Measurements from ENCODE around the gene NIPAL4. TPM values are rescaled to one million over a fixed set of nuclear protein-coding genes. Genes with fewer than 3 reads are reported as not detected.

NIPAL4 gene
- total RNA-seq, 1 experiment from 2014 or later: not detected

DNA sequence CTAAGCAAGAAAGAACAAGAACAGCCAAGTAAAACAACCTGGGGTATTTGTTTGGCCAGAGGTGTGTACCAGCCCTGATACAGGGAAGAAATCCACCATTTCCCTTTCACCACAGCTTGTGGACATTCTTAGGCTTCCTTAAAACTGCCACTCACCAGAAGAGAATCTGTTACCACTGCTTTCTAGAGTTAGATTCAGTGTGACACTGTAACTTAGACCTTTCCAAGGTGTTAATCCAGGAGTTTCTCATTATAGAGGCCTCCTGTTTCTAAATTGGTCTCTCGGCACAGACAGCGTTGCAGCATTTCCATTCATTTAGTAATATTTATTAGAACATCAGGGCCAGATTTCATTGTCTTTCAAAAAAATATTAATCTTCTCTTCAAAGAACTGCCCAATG, 55.0 kb downstream of the NIPAL4 start:
- ATAC-seq (no peak), DNase-seq (ENCODE audit: low read depth, low spot score) (no peak)
- no peaks in the 10 kb centered on the region; the same call in 1 of the 2 replicates for H3K4me1 ChIP-seq (ENCODE audit: control insufficient read depth, insufficient read depth, low read length)
- POLR2A ChIA-PET: no interaction called here
- H3K36me3 ChIP-seq (ENCODE audit: control insufficient read depth, insufficient read depth, low read length): no peaks in the 10 kb centered on the region
- CTCF ChIA-PET: no interaction called here
- no peaks in the 10 kb centered on the region for H3K27me3 ChIP-seq (ENCODE audit: control insufficient read depth, insufficient read depth, low read length)
- BruUV-seq (replicated peaks): no TSS peak
- intact Hi-C loops (cut with micrococcal nuclease; ENCODE audit: unreplicated experiment) (no loop called here), in situ Hi-C loops (cut with HindIII; ENCODE audit: low pct_unique_long_range_greater_than_20kb, low sequenced_read_pairs) (no loop called here)
- no peak for TF ChIP-seq CTCF (IDR thresholded peaks at IDR 0.05)
- no peak for TF ChIP-seq TCF7L2 (IDR thresholded peaks at IDR 0.05; ENCODE audit: low read depth, low read length)
- no peak for TF ChIP-seq SIN3A (IDR thresholded peaks at IDR 0.05; ENCODE audit: borderline replicate concordance, insufficient read depth, low read depth, low read length)
- no peaks in the 10 kb centered on the region for H3K9me3 ChIP-seq (ENCODE audit: control insufficient read depth, insufficient read depth, low read depth, low read length)
- no peak overlapping the region for H3K4me3 ChIP-seq (ENCODE audit: low read depth in 2 of 2, low read length in 2 of 2)
- H3K27ac ChIP-seq (ENCODE audit: low read length): no peak overlapping the region

GRCh38 chr5:157516006-157516405, 56.0 kb downstream of the NIPAL4 start:
- intact Hi-C loops (cut with micrococcal nuclease; ENCODE audit: unreplicated experiment): no loop called here
- in situ Hi-C loops (cut with HindIII; ENCODE audit: low pct_unique_long_range_greater_than_20kb, low sequenced_read_pairs): no loop called here

More at GRCh38 chr5:157516006-157516405, 56.0 kb downstream of the NIPAL4 start:
- no peak for ATAC-seq
- no peak for DNase-seq (ENCODE audit: low read depth, low spot score)
- BruUV-seq (replicated peaks): no TSS peak
- Histone ChIP-seq H3K4me3 (ENCODE audit: low read depth in 2 of 2, low read length in 2 of 2) (no peak overlapping the region), H3K9me3 (ENCODE audit: control insufficient read depth, insufficient read depth, low read depth, low read length) (no peaks in the 10 kb centered on the region), H3K27ac (ENCODE audit: low read length) (no peak overlapping the region), H3K36me3 (ENCODE audit: control insufficient read depth, insufficient read depth, low read length) (no peaks in the 10 kb centered on the region), H3K27me3 (ENCODE audit: control insufficient read depth, insufficient read depth, low read length) (no peaks in the 10 kb centered on the region), H3K4me1 (ENCODE audit: control insufficient read depth, insufficient read depth, low read length) (no peaks in the 10 kb centered on the region; the same call in 1 of the 2 replicates)
- TF ChIP-seq, protein P1, sequence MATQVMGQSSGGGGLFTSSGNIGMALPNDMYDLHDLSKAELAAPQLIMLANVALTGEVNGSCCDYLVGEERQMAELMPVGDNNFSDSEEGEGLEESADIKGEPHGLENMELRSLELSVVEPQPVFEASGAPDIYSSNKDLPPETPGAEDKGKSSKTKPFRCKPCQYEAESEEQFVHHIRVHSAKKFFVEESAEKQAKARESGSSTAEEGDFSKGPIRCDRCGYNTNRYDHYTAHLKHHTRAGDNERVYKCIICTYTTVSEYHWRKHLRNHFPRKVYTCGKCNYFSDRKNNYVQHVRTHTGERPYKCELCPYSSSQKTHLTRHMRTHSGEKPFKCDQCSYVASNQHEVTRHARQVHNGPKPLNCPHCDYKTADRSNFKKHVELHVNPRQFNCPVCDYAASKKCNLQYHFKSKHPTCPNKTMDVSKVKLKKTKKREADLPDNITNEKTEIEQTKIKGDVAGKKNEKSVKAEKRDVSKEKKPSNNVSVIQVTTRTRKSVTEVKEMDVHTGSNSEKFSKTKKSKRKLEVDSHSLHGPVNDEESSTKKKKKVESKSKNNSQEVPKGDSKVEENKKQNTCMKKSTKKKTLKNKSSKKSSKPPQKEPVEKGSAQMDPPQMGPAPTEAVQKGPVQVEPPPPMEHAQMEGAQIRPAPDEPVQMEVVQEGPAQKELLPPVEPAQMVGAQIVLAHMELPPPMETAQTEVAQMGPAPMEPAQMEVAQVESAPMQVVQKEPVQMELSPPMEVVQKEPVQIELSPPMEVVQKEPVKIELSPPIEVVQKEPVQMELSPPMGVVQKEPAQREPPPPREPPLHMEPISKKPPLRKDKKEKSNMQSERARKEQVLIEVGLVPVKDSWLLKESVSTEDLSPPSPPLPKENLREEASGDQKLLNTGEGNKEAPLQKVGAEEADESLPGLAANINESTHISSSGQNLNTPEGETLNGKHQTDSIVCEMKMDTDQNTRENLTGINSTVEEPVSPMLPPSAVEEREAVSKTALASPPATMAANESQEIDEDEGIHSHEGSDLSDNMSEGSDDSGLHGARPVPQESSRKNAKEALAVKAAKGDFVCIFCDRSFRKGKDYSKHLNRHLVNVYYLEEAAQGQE (IDR thresholded peaks at IDR 0.05; ENCODE audit: insufficient read depth in 1 of 2, low read depth in 2 of 2, low read length in 1 of 2): no peak
- TF ChIP-seq TCF7L2 (IDR thresholded peaks at IDR 0.05; ENCODE audit: low read depth, low read length) (no peak), SIN3A (IDR thresholded peaks at IDR 0.05; ENCODE audit: borderline replicate concordance, insufficient read depth, low read depth, low read length) (no peak), CTCF (IDR thresholded peaks at IDR 0.05) (no peak), POLR2AphosphoS5 (IDR thresholded peaks at IDR 0.05; ENCODE audit: low read depth, low read length) (no peak)
- ChIA-PET POLR2A (interaction anchor here (0.6 kb wide), 1 partner anchor 237 kb away, joined by 3 read pairs; no protein-coding TSS in a partner anchor), CTCF (no interaction called here)
